HG02610 (cell line): Measurements from ENCODE around the gene RHBG.
"Not testable (repeated sequence)": the region's sequence is repeated elsewhere in the genome, so short reads cannot be mapped to it uniquely, and the experiment has no call there.

Experiments
- ATAC-seq: cut with Tn5 transposase; IDR thresholded peaks from one replicate; pipeline ENCODE4 v1.9.1; 2021; ENCODE audit warnings: mild to moderate bottlenecking, moderate library complexity; ENCODE audit not compliant: unreplicated experiment

RHBG gene

DNA sequence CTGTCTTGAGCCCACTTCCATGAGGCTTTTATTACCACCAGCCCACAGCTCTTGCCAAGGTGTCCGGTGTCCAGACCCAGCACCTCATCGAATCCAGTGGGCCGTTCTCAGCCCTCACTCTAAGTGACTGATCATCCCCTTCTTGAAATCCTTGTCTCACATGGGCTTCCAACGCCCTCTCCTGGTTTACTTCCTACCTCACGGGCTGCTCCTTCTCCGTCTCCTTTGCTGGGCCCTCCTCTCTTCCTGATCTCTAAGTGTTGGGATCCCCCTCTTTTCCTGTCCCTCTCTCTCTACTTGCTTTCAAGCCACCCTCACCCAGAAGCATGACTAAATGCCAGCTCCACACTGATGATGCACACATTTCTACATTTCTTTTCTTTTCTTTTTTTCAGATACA lies 9.0 kb upstream of the RHBG start:
- ATAC-seq: no peak

DNA sequence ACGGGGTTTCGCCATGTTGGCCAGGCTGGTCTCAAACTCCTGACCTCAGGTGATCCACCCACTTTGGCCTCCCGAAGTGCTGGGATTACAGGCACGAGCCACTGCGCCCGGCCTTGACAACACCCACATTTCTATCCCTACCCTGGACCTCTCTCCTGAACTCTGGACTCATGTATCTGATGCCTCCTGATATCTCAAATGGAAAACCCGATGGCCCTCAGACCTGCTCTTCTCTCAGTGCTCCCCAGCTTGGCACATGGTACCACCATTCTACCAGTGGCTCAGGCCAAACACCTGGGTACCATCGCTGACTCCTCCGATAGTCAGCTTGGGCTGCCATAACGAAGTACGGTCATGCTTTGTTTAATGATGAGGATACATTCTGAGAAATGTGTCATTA lies 8.5 kb upstream of the RHBG start:
- ATAC-seq: no peak

DNA sequence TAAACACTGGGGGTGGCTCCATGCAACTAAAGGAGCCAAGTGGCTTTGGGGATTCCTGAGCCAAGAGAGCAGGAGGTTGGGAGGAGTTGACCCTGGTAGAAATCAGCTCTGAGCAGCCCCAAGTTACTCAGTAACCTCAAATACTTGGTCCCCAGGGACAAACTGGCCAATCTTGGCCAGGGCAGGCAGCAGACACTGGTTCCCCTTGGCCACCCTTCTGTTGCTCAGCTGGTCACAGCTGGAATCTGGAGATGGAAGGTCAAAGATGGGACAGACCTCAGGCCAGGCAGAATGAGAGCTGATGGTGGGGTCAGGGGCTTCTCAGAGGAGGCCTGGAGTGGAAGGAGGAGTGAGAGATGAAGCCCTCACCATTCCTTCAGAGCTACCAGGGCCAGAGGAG lies 3.3 kb upstream of the RHBG start:
- no peak for ATAC-seq

DNA sequence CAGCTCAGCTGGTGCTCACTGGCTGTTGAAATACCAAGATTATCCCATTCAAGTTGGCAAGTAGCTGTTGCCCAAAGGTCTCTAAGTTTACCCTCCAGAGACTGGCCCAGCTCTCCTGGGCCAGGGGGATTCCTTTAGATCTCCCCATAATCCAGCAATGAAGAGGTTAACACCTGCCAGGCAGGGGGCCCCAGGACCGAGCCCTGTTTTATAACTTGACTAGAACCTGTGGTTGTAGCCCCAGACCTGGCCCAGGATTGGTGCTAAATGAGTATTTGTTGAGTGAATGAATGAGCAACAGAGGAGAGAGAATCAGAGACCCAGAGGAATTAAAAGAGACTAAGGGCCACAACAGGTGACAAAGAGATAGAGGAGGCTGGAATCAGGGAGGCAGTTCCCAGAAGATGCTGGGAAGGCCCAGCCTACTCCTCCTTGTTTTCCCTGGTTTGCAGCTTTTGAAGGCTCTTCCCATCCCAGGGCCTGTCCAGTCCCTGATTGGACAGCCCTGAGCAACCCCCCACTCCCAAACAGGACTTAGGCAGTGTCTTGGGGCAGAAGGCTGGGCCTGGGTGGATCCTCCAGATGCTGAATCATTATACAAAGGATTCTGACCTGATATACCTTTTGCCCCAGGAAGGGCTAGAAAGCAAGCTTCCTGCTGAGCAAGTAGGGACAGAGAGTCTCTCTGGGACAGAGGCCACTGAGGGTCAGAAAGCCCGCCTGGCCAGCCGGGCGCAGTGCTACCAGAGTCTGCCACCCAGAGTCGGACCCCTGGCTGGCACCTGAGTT lies 2.4 kb upstream of the RHBG start:
- ATAC-seq: no peak

DNA sequence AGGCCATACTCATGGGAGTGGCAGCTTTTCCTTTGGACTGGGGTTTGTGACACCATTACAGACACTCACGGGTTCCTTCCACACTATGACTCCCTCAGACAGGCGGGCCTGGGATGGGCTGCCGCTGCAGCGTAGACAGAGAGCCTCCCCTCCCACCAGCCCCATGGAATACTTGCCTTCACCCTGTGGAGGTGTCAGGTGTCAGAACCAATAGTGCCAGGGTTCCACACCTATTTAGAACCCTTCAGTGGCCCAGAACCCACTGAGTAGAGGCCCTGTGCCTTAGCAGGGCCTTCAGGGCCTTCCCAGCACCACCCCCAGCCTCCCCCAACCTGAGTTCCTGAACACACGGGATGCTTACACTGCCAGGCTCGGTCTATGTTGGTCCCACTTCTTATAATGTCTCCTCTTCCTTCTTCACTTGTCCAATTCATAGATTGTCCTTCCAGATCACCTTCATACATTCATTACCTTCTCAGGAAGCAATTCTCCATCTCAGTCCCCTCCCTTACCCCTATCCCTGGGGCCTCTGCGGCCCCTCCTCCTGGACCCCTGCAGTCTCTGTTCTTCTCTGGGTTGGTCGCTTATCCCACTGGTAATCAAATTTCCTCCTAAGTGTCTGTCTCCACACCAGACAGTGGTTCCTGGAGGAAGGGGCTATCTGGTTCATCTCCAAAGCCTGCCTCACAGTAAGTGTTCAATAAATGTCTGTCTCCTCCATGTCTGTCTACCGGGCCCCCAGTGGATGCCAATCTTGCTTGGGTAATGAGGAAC lies 1.4 kb upstream of the RHBG start:
- ATAC-seq: no peak

DNA sequence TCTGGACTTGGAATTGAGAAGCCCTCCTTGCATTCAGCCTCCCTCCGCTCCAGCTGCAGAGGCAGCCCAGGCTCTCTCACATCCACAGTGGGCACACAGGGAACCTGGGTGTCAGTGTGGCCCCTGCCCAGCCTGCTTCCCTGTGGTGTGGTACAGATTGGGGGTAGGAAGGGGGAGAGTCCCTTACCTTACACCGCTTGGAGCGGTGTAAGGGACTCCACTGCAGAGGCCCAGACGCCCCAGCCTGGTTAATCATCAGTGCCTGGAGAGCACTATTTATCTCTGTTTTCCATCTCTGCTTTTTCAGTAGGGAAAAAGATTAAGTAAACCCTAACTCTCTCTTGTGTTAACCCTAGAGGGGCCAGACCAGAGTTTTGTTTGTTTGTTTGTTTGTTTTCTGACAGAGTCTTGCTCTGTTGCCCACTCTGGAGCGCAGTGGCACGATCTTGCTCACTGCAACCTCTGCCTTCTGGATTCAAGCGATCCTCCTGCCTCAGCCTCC lies 803 bp upstream of the RHBG start:
- no peak for ATAC-seq

DNA sequence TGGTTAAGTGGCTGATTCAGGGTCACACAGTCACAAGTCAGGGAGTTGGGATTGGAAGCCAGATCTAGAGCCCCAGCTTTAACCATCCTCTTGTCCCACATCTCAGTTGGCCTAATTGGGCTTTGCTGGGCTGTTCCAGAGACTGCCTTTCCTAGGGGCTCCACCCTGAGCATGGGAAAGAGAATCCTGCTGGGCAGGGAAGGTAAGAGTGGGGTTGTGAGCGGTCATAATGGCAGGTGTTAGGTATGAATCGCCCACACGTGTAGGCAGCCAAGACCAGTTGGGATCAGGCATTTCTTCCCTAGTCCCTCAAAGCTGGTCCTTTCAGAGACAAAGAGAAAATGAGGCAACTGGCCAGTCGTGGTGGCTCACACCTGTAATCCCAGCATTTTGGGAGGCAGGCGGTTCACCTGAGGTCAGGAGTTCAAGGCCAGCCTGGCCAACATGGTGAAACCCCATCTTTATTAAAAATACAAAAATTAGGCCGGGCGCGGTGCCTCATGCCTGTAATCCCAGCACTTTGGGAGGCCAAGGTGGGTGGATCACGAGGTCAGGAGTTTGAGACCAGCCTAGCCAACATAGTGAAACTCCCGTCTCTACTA lies 775 bp downstream of the RHBG start:
- ATAC-seq: not testable (repeated sequence)

DNA sequence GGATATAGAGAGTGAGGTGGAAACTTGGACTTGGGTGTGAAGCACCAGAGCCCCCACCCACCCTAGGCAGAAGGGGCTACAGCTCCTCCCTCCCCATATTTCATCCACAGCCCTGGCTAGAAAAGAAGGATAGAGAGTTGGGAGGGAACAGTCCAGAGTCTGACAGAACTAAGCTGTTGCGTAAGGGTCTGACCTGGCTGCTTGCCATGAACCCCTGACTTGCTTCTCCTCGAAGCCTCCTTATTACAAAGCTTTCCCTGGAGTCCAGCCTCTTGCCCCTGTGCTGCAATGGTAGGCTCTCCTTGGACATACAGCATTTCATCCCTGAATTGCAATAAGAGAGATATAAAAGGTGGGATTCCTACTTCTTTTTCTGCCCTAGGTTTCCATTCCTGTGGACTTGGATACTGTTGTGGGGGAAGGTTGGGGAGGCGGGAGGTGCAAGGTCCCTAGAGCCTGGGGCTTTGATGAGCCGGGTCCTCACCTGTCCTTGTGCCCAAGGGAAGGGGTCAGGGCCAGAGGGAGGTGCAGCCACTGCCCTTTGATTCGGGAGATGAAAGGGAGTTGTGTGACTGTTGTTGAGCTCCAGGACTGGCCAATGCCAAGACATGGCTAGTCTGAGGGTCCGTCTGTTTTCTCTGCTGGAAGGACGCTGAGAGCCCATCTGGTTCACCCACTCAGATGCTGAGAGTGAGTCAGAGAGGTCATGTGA lies 2.7 kb downstream of the RHBG start:
- ATAC-seq: no peak

DNA sequence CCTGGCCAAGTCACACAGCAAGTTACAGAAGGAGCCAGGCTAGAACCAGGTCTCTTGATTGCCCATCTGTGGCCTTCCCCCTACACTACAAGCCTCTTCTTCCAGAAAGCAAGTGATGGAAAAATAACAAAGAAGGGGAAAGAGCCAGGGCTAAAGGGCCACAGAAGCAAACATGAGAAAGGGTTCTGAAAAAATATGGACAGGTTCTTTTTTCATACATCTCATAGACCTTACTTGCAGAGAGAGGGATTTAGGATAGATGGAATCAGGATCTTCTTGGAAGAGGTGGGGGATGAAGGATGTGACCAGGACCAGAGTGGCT lies 3.2 kb downstream of the RHBG start:
- no peak for ATAC-seq

DNA sequence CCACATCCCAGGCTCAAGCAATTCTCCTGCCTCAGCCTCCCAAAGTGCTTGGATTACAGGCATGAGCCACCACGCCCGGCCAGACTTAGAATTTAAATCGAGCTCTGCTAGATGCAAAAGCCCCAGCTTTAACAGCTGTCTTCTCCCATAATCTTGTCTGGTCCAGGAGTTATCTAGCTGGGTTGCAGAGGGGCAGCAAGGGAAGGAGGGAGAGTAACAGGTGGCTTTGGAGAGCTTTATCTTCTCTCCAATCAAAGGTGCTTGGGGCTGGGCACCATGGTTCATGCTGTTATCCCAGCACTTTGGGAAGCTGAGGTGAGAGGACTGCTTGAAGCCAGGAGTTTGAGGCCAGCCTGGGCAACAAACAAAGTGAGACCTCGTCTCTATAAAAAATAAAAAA lies 3.9 kb downstream of the RHBG start:
- no peak for ATAC-seq

DNA sequence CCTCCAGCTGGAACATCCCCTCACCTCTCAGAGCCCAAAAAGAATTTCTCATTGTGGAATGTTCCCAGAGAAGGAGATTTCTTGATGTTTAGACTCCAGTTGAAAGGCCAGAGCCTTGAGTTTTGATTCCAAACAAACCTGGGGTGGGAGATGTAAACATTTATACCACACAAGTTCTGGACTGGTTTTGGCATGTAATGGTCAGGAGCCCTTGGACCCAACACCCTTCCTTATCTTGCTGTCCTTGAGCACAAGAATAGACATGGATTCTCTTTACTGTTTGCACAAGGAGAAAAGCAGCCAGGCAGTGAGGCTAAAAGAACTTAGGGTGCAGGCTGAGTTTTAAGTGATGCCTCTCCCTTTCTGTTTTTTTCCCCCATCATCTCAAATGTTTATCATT lies 4.5 kb downstream of the RHBG start:
- ATAC-seq: no peak

DNA sequence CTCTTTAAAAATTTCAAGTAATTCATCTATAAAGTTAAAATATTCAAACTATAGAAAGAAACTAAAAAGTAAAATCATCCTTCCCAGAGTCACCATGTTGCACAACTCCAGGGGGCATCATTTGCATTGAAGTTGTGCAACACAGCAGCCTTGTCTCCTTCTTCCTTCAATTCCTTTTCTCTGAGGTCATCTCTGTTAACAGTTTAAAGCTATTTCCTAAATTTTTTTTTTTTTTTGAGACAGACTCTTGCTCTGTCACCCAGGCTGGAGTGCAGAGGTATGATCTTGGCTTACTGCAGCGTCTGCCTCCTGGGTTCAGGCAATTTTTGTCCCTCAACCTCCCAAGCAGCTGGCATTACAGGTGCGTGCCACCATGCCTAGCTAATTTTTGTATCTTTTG lies 7.1 kb downstream of the RHBG start:
- no peak for ATAC-seq

DNA sequence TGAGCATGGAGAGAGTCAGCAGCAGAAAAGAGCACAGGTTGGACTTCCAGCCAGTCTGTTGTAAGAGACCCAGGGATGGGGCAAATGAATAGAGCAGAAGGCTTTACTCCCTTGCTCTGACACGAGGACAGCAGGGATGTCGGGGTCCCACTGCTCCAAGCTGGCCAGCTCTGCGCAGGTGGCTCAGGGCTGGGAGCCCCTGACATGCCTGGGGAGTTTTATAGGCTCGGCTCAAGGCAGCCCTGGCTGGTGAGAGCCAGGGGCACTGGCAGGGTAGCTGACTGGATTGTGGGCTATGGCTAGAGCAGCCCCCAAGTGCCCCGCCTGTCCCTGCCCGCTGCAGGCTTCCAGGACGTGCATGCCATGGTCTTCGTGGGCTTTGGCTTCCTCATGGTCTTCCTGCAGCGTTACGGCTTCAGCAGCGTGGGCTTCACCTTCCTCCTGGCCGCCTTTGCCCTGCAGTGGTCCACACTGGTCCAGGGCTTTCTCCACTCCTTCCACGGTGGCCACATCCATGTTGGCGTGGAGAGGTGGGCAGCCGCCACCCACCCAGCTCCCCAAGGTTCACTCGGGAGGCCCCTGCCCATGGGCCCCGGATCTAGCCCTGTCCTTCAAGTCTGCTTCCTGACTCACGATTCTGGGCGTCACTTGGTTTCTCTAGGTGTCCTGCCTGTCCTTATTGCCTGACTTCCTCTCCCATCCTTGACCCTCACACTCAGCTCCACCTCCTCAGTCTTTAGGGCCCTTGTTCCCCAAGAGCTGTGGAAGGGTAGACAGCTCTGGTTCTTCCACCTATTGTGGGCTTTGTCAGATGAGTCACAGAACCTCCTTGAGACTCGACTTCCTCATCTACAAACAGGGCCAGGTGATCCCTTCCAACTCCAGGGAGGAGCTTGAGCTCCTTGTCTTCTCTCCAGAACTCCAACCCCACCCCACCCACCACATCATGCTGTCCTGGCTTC lies 8.2 kb downstream of the RHBG start:
- ATAC-seq: no peak

DNA sequence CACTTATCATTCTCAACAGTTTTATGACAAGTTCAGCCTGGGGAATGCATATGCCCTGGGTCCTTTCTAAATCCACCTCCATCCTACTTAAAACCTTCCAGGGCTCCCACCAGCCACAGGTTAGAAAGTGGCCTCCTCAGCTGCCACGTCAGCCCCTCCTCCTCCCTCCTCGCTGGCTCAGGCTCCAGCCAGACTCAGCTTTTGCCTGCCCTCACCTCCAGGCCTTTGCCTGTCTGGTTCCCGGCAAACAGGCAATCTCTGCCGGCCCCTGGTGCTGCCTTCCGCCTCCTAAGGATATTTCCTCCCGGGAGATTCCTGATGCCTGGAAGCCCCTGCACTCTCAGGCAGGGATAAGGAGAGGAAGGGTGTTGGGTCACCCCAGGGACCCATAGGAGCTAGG lies 9.5 kb downstream of the RHBG start:
- no peak for ATAC-seq

DNA sequence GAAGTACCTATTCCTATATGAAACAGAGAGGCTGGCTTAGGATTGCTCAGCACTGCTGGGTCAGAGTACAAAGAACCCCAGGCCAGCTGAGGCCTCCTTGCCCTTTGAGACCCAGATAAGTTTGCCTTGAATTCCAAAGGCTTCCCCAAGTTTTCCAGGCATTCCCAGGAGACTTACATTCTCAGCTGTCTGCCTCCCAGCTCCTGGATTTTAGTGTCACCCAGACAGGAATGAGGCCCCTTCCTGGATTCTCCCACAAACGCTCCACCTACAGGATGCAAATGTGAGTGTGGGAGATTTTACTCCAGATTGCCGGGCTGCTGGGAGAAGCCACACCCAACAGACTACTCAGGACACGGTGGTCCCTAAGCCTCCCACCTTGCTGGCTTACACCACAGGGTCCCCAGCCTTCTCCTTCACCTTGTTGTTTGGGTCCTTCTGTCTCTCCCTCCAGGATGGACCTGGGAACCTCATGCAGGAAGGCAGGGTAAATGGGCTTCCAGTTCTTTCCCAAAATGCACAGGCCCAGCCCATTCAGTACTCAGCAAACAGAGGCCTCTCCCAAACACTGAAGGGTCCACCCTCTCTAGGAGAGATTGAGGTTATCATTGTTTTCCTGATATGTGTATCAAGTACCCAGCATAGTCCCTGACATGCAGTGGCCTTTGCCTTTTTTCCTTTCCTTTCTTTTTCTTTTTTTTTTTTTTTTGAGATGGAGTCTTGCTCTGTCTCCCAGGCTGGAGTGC lies 10.6 kb downstream of the RHBG start:
- ATAC-seq: no peak

DNA sequence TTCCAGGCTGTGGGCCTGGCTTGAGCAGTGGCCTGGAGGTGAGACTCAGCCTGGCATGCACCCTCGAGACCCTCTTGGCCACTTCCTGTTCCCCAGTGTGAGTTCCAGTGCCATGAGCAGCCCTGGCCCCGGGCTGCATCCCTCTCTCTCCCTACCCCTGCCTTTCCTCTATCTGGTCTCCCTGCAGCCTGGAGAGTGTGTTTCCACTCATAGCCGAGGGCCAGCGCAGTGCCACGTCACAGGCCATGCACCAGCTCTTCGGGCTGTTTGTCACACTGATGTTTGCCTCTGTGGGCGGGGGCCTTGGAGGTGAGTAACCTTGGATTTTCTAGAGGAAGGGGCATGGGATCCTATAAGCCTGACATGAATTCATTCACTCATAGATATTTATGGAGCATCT lies 13.6 kb downstream of the RHBG start:
- ATAC-seq: no peak

DNA sequence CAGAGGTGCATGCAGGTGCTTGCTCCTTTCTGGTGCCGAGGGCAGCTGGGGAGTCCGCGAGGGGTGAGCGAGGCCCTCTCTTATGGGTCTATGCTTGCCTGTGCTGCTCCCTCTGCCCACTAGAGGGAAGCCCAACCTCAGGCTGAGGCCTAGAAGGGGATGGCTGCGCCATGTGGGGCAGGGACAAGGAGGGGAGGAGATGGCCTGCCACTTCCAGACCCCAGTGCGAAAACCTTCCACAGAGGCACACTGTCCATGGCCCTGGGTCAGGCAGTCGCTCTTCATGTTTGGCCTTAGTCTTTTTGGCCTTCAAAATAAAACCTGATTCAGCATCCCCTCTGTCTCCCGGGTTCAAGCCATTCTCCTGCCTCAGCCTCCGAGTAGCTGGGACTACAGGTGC lies 14.0 kb downstream of the RHBG start:
- ATAC-seq: no peak

DNA sequence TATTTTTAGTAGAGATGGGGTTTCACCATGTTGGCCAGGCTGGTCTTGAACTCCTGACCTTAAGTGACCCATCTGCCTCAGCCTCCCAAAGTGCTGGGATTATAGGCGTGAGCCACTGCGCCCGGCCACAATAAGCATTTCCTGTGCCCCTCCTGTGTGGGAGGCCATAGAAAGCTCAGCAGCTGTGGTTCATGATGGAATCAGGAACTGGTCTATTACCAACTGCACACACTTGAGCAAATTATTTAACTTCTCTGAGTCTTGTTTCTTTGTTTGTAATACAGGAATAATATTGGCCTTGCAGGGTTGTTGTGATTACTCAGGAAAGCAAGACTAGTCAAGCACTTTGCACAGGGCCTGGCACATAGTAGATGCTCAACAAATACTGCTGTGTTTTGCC lies 15.0 kb downstream of the RHBG start:
- ATAC-seq: no peak

DNA sequence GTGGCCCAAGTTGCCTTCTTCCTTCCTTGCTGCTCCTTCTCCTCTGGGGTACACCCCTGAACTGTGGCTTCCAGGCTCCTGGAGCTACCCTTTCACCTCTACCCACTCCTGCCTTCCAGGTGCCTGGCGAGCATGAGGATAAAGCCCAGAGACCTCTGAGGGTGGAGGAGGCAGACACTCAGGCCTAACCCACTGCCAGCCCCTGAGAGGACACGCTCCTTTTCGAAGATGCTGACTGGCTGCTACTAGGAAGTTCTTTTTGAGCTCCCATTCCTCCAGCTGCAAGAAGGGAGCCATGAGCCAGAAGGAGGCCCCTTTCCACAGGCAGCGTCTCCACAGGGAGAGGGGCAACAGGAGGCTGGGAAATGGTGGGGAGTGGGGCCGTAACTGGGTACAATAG lies 15.6 kb downstream of the RHBG start:
- no peak for ATAC-seq
